GM18502 (cell line): Measurements from ENCODE around the gene PI4K2A.
"Not testable (repeated sequence)": the region's sequence is repeated elsewhere in the genome, so short reads cannot be mapped to it uniquely, and the experiment has no call there.

Experiments
- ATAC-seq: cut with Tn5 transposase; IDR thresholded peaks from one replicate; pipeline ENCODE4 v1.9.1; 2021; ENCODE audit warnings: mild to moderate bottlenecking; ENCODE audit not compliant: unreplicated experiment, poor library complexity

Gene PI4K2A

GRCh38 chr10:97667463-97667862 lies 27.0 kb downstream of the PI4K2A start:
- ATAC-seq: no peak

GRCh38 chr10:97669571-97669970 lies 29.1 kb downstream of the PI4K2A start:
- no peak for ATAC-seq

GRCh38 chr10:97673736-97674525 lies 33.5 kb downstream of the PI4K2A start:
- no peak for ATAC-seq

GRCh38 chr10:97675222-97675621 lies 34.8 kb downstream of the PI4K2A start:
- no peak for ATAC-seq

GRCh38 chr10:97676770-97677581 lies 36.5 kb downstream of the PI4K2A start:
- ATAC-seq: peak; percentile 73

- ATAC-seq: no peak
Observed at GRCh38 chr10:97679594-97679993, 39.1 kb downstream of the PI4K2A start.

DNA sequence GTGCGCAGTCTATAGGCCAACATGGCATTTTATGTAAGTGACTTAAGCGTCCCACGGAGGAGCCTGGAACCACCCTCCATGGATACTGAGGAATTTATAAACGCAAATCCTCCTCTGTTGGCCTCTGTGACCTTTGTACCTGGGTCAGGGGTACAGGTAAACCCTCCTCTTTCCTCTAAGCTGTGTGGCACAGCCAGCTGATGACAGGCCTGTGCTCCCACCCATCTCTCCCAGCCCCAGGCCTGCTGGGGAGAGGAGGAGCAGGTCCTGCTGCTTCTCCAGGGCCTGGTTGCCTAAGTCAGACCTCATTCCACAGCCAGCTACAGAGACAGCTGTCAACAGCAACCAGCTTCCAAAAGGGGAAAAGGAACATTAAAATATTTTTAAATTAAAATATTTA lies 41.6 kb downstream of the PI4K2A start:
- ATAC-seq: no peak

- no peak for ATAC-seq
Observed at GRCh38 chr10:97683556-97684367, 43.3 kb downstream of the PI4K2A start.

DNA sequence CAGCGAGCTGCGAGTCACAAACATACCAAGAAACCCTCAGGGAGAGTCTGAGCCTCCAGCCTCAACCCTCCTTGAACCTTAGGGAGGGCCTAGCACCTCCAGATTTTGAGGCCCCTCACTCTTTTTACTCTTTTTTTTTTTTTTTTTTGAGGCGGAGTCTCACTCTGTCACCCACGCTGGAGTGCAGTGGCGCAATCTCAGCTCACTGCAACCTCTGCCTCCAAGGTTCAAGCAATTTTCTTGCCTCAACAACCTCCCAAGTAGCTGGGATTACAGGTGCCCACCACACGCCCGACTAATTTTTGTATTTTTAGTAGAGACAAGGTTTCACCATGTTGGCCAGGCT lies 43.9 kb downstream of the PI4K2A start:
- ATAC-seq: not testable (repeated sequence)

- no peak for ATAC-seq
Observed at GRCh38 chr10:97684866-97685394, 44.5 kb downstream of the PI4K2A start.

DNA sequence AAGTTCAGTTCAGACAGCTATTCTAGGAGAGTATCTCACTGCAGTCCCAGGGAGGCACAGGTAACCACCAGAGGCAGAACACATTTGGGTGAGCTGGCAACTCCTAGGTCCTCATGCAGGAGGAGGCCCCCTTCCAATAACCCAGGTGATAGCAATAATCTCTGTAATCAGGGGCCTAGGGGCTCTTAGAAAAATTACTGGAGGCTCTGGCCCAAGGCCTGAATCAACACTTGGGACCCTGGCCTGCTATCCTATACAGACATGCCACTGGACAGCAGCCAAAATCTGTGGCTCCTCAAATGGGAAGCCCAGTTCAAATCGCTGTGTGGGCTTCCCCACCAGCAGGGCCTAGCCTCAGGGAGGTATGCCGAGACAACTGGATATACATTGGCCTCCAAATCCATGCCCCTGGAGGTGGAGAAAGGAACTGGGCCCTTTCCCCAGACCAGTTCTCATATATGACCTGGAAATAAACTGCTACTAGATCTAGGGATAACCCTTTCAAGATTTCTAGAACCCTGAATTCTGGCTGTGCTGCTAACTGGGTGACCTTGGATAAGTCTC lies 45.0 kb downstream of the PI4K2A start:
- no peak for ATAC-seq

GRCh38 chr10:97686301-97686961 lies 46.0 kb downstream of the PI4K2A start:
- ATAC-seq: peak; percentile 13

DNA sequence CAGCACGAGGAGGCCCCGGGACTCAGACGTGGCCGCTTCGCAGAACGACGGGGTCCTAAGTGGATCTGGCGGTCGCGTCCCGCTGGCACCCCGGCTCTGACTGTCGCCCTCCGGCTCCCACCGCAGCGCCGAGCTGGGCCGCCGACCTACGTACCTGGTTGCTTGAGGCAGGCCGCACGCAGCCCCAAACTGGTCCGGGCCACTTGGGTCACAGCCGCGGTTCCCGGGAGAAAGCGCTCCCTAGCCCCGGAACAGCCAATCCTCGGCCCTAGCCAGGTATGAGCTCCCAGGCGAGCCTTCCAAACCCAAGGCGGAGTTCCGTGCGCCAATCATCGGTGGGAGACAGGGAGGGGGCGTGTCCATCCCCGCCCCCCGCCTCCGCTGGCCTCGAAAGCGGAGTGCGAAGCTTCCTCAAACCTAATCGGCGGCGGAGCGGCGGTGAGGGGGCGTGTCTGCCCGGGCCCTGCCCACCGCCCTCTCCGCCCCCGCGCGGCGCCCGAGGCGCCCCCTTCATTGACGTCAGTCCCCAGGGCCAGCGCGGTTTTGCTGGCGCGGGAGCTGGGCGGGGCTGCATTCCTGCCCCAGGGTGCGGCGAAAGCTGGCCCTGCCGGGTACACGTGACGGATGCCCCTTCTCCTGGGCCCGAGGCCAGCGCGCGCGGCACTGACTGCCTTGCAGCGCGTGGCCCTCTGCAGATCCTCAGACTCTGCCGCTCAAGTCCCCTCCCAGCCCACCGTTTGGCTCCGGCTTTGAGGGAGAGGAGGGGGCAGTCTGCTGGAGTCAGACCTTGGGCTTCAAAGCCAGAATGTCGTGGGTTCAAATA lies 46.7 kb downstream of the PI4K2A start, which contains the start of gene AVPI1:
Gene AVPI1 (minus strand): TSS at position 280 of the 823 bp plus-strand sequence. CDS start 7,336 bp downstream, outside the sequence.
- ATAC-seq: peak; percentile 93

DNA sequence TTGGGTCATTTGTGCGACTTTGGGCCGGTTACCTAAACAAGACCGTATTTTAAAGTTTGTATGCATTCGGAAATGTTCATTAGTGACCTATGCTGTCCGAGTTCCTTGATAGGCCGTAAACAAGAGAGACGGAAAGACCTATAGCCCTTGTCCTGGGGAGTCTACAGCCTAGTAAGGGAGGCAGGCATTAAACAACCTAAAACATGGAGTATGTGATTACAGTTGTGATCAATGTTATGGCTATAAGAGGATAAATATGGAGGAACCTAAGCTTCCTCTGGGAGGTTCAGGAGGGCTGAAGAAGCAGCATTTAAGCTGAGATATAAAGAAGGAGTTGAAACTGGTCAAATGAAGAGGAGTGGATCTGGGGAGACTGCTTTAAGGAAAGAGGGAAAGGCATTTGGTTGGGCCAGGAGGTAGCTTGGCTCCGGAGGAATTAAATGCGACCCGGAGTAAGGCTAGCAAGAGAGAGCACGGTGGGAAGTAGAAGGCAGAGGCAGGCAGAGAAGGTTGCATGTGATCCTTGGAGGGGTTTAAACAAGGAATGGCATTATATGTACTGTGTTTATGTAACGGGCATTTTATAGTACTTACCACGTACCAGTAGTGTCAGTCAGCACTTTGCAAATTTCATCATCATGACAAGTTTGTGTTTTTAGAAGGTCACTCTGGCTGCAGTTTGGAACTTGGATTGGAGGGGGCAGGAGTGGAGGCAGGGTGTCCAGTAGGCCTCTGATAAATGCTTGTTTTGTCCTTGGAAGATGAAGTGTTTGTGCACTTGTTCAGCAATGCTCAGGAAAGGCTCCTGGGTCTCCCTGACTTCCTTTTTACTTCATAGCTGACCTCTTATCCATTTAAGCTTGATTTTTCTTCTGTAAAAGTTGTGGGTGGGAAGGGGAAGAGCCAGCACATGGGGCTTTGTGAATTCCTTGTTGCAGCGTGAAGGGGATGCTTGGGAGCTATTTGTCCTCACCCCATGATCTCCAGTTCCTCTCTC lies 47.6 kb downstream of the PI4K2A start:
- ATAC-seq: no peak

DNA sequence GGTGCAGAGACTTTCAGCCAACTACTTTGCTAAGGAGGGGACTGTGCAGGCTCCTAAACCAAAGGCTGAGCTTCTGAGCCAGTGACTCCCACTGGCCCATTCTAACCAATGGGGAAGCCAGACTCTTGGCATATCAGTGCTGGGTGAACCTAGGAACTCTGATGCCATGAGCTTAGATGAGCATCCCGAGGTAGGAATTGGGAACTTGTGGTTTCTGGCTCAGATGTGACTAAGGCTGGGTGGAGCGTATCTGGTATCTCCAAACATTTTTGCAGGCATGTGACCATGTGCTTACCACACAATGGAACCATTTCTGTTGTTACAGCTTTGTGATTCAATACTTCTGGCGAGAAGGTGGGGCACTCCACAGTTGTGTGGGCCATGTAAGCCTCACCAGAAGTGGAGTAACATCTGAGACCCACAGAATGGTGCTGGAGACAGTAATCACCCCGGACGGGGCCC lies 49.1 kb downstream of the PI4K2A start:
- ATAC-seq: no peak

DNA sequence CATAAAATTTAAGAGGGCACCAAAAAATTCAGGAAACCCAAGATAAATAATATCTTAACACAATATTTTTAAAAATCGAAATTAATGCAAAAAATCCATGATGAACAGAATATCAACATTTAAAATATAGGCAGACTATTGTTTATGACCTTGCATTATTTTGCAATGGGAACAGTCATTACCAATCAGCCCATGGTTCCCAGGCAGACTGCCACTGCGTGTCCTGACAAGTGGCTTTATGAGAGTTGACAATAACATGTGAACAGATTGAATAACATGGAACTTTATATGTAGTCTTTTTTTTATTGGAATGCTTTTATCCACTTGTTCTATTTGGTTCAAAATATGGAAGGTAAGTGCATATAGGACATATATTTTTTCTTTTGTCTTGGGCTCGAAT lies 49.7 kb downstream of the PI4K2A start:
- ATAC-seq: no peak

GRCh38 chr10:97698072-97698655 lies 57.7 kb downstream of the PI4K2A start:
- ATAC-seq: not testable (repeated sequence)
